ENCODE measurements around the gene KIAA1217. TPM values are rescaled to one million over a fixed set of nuclear protein-coding genes. Genes with fewer than 3 reads are reported as not detected.

Gene KIAA1217
- total RNA-seq, 1 experiment from 2014 or later = 7.8 TPM

- Histone ChIP-seq H3K9ac (ENCODE audit: low read length) (no peak overlapping the region), H3K9me2 (ENCODE audit: insufficient read depth) (no peaks in the 10 kb centered on the region), H3K4me1 (ENCODE audit: control insufficient read depth in 1 of 2, insufficient read depth in 2 of 2, low read length in 2 of 2) (no peaks in the 10 kb centered on the region), H3K27me3 (ENCODE audit: insufficient read depth, low read length) (no peaks in the 10 kb centered on the region), H3K27ac (ENCODE audit: low read depth, low read length) (no peak overlapping the region), H3K36me3 (ENCODE audit: control insufficient read depth in 1 of 2, insufficient read depth in 2 of 2, low read length in 2 of 2) (no peaks in the 10 kb centered on the region; a peak in 1 of 4 replicates), H3K9me3 (ENCODE audit: control insufficient read depth in 1 of 2, insufficient read depth in 1 of 2, low read depth in 1 of 2, low read length in 2 of 2) (no peaks in the 10 kb centered on the region), H3K79me2 (ENCODE audit: insufficient read depth, low read length) (no peaks in the 10 kb centered on the region), H3K4me3 (replicated peaks in 1 of 2; ENCODE audit: low read depth in 1 of 2, low read length in 2 of 2) (no peak overlapping the region), H2AFZ (ENCODE audit: low read depth, low read length, poor library complexity, severe bottlenecking) (no peak overlapping the region), H4K20me1 (ENCODE audit: insufficient read depth) (no peaks in the 10 kb centered on the region), H3K4me2 (ENCODE audit: low read length) (no peak overlapping the region)
- ChIA-PET CTCF (interaction anchor here (0.7 kb wide), 1 partner anchor 27 kb away, joined by 3 read pairs; no protein-coding TSS in a partner anchor), RAD21 (ENCODE audit: low non-redundant PET in 1 of 2, low total read pairs in 2 of 2, uncharacterized antibody in 2 of 2, unreplicated experiment in 2 of 2) (no interaction called here), POLR2A (no interaction called here)
- no peak for TF ChIP-seq ZFX (IDR thresholded peaks at IDR 0.05)
- BruUV-seq (replicated peaks) = no TSS peak
- DNase-seq (ENCODE audit: low read depth, low spot score) (no peak), ATAC-seq (no peak)
- intact Hi-C loops (cut with micrococcal nuclease) = no loop called here
Observed at GRCh38 chr10:24536636-24537035, 327.7 kb downstream of the KIAA1217 start.

GRCh38 chr10:24541239-24541753 is 332.4 kb downstream of the KIAA1217 start:
- CTCF ChIA-PET = no interaction called here
- no peaks in the 10 kb centered on the region for H3K27me3 ChIP-seq (ENCODE audit: insufficient read depth, low read length)

More at GRCh38 chr10:24541239-24541753, 332.4 kb downstream of the KIAA1217 start:
- DNase-seq (ENCODE audit: low read depth, low spot score) (no peak), ATAC-seq (no peak)
- no peak overlapping the region for H3K9ac ChIP-seq (ENCODE audit: low read length)
- TF ChIP-seq RAD21 (IDR thresholded peaks at IDR 0.05; ENCODE audit: low read depth) (no peak), CBX3 (IDR thresholded peaks at IDR 0.05; ENCODE audit: low read depth) (no peak), JUND (IDR thresholded peaks at IDR 0.05) (no peak), ELF1 (IDR thresholded peaks at IDR 0.05; ENCODE audit: borderline replicate concordance, low read depth) (no peak), EZH2phosphoT487 (IDR thresholded peaks at IDR 0.05; ENCODE audit: borderline replicate concordance) (no peak), ZFX (IDR thresholded peaks at IDR 0.05) (no peak), ZBTB33 (IDR thresholded peaks at IDR 0.05; ENCODE audit: extremely low read depth, insufficient replicate concordance, low read length) (no peak), YY1 (IDR thresholded peaks at IDR 0.05; ENCODE audit: extremely low read depth, insufficient replicate concordance, low read depth, low read length) (no peak), EZH2 (IDR thresholded peaks at IDR 0.05) (no peak), POLR2AphosphoS5 (IDR thresholded peaks at IDR 0.05; ENCODE audit: low read depth, low read length) (no peak)
- H3K27ac ChIP-seq (ENCODE audit: low read depth, low read length) = no peak overlapping the region
- H2AFZ ChIP-seq (ENCODE audit: low read depth, low read length, poor library complexity, severe bottlenecking) = no peak overlapping the region
- no peak overlapping the region for H3K4me2 ChIP-seq (ENCODE audit: low read length)
- POLR2A ChIA-PET = no interaction called here
- H3K4me1 ChIP-seq (ENCODE audit: control insufficient read depth in 1 of 2, insufficient read depth in 2 of 2, low read length in 2 of 2) = no peaks in the 10 kb centered on the region
- H3K9me3 ChIP-seq (ENCODE audit: control insufficient read depth in 1 of 2, insufficient read depth in 1 of 2, low read depth in 1 of 2, low read length in 2 of 2) = no peaks in the 10 kb centered on the region
- H3K9me2 ChIP-seq (ENCODE audit: insufficient read depth) = no peaks in the 10 kb centered on the region
- no TSS peak for BruUV-seq (replicated peaks)
- H3K36me3 ChIP-seq (ENCODE audit: control insufficient read depth in 1 of 2, insufficient read depth in 2 of 2, low read length in 2 of 2) = no peaks in the 10 kb centered on the region
- no peaks in the 10 kb centered on the region for H3K79me2 ChIP-seq (ENCODE audit: insufficient read depth, low read length)
- RAD21 ChIA-PET (ENCODE audit: low non-redundant PET in 1 of 2, low total read pairs in 2 of 2, uncharacterized antibody in 2 of 2, unreplicated experiment in 2 of 2) = no interaction called here
- H3K4me3 ChIP-seq (replicated peaks in 1 of 2; ENCODE audit: low read depth in 1 of 2, low read length in 2 of 2) = no peak overlapping the region
- intact Hi-C loops (cut with micrococcal nuclease) = no loop called here
- H4K20me1 ChIP-seq (ENCODE audit: insufficient read depth) = no peaks in the 10 kb centered on the region
